ENCODE measurements around the gene TPR. TPM values are rescaled to one million over a fixed set of nuclear protein-coding genes. Genes with fewer than 3 reads are reported as not detected.

The TPR gene
- total and polyA plus RNA-seq, 2 experiments from 2014 or later = 58.4 to 65.1 TPM

DNA sequence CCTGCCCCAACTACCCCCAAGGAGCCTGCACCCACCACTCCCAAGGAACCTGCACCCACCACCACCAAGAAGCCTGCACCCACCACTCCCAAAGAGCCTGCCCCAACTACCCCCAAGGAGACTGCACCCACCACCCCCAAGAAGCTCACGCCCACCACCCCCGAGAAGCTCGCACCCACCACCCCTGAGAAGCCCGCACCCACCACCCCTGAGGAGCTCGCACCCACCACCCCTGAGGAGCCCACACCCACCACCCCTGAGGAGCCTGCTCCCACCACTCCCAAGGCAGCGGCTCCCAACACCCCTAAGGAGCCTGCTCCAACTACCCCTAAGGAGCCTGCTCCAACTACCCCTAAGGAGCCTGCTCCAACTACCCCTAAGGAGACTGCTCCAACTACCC lies 67.6 kb downstream of the TPR start:
- Histone ChIP-seq H3K27me3 (no peaks in the 10 kb centered on the region), H3K4me3 (no peak overlapping the region), H3K9me3 (ENCODE audit: low read depth) (no peaks in the 10 kb centered on the region), H3K79me2 (no peaks in the 10 kb centered on the region), H3K27ac (no peak overlapping the region), H3K4me1 (ENCODE audit: insufficient read depth) (no peaks in the 10 kb centered on the region), H3K4me2 (no peak overlapping the region), H3K36me3 (replicated peaks; ENCODE audit: insufficient read depth, low read depth) (no peaks in the 10 kb centered on the region), H3K9me2 (replicated peaks; ENCODE audit: insufficient read depth) (no peaks in the 10 kb centered on the region), H2AFZ (no peak overlapping the region), H4K20me1 (ENCODE audit: insufficient read depth, poor library complexity, severe bottlenecking) (no peaks in the 10 kb centered on the region)
- 100% methylated on average over 2 of the region's 6 CpGs for WGBS (ENCODE audit: low lambda C conversion rate, missing lambda C conversion rate)
- no peak for DNase-seq (ENCODE audit: low spot score)
- TF ChIP-seq CTCF (IDR thresholded peaks at IDR 0.05; ENCODE audit: poor library complexity) = no peak
- no peak for TF ChIP-seq EZH2phosphoT487 (IDR thresholded peaks at IDR 0.05; ENCODE audit: low read depth, severe bottlenecking, unreplicated experiment)

- H4K20me1 ChIP-seq (ENCODE audit: insufficient read depth, poor library complexity, severe bottlenecking) = no peaks in the 10 kb centered on the region
- no peak overlapping the region for H3K4me2 ChIP-seq
- DNase-seq (ENCODE audit: low spot score) = no peak
- 92% methylated on average over 3 of the region's 3 CpGs for WGBS (ENCODE audit: low lambda C conversion rate, missing lambda C conversion rate)
- no peak for TF ChIP-seq EZH2phosphoT487 (IDR thresholded peaks at IDR 0.05; ENCODE audit: low read depth, severe bottlenecking, unreplicated experiment)
- H3K36me3 ChIP-seq (replicated peaks; ENCODE audit: insufficient read depth, low read depth) = no peaks in the 10 kb centered on the region
- no peak overlapping the region for H3K27ac ChIP-seq
- no peaks in the 10 kb centered on the region for H3K9me2 ChIP-seq (replicated peaks; ENCODE audit: insufficient read depth)
- H3K4me1 ChIP-seq (ENCODE audit: insufficient read depth) = no peaks in the 10 kb centered on the region
- no peaks in the 10 kb centered on the region for H3K79me2 ChIP-seq
- no peaks in the 10 kb centered on the region for H3K9me3 ChIP-seq (ENCODE audit: low read depth)
- no peaks in the 10 kb centered on the region for H3K27me3 ChIP-seq
- H2AFZ ChIP-seq = no peak overlapping the region
- no peak overlapping the region for H3K4me3 ChIP-seq
These were observed 68.5 kb downstream of the TPR start for GRCh38 chr1:186306533-186306932.

- no peak overlapping the region for H2AFZ ChIP-seq
- 53% methylated on average over 6 of the region's 6 CpGs for WGBS (ENCODE audit: low lambda C conversion rate, missing lambda C conversion rate)
- H3K4me2 ChIP-seq = no peak overlapping the region
- DNase-seq (ENCODE audit: low spot score) = peak; percentile 13
- no peaks in the 10 kb centered on the region for H4K20me1 ChIP-seq (ENCODE audit: insufficient read depth, poor library complexity, severe bottlenecking)
- no peak overlapping the region for H3K4me3 ChIP-seq
- no peaks in the 10 kb centered on the region for H3K4me1 ChIP-seq (ENCODE audit: insufficient read depth)
- TF ChIP-seq CTCF (IDR thresholded peaks at IDR 0.05; ENCODE audit: poor library complexity) (peak; percentile 54), EZH2 (IDR thresholded peaks at IDR 0.05; ENCODE audit: borderline replicate concordance) (no peak)
- H3K27me3 ChIP-seq = no peaks in the 10 kb centered on the region
- no peaks in the 10 kb centered on the region for H3K9me2 ChIP-seq (replicated peaks; ENCODE audit: insufficient read depth)
- no peaks in the 10 kb centered on the region for H3K36me3 ChIP-seq (replicated peaks; ENCODE audit: insufficient read depth, low read depth)
- H3K27ac ChIP-seq = no peak overlapping the region
- H3K79me2 ChIP-seq = no peaks in the 10 kb centered on the region
- no peaks in the 10 kb centered on the region for H3K9me3 ChIP-seq (ENCODE audit: low read depth)
These were observed 69.8 kb downstream of the TPR start for GRCh38 chr1:186304982-186305949.

DNA sequence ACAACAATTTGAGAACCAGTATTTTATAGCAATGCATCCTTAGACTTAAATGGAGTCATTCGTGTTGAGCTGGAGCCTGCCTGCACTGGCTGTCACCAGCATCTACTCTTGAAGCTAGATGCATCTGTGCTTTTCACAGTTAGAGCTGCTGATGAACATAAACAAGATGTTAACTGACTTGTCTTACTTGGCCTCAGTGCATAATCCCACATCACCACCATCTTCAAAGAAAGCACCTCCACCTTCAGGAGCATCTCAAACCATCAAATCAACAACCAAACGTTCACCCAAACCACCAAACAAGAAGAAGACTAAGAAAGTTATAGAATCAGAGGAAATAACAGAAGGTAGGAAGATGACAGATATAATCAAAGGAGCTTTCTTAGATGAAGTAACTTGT lies 71.1 kb downstream of the TPR start:
- no peaks in the 10 kb centered on the region for H4K20me1 ChIP-seq (ENCODE audit: insufficient read depth, poor library complexity, severe bottlenecking)
- H3K36me3 ChIP-seq (replicated peaks; ENCODE audit: insufficient read depth, low read depth) = no peaks in the 10 kb centered on the region
- no peaks in the 10 kb centered on the region for H3K4me1 ChIP-seq (ENCODE audit: insufficient read depth)
- H2AFZ ChIP-seq = no peak overlapping the region
- no peak overlapping the region for H3K27ac ChIP-seq
- H3K27me3 ChIP-seq = no peaks in the 10 kb centered on the region
- H3K79me2 ChIP-seq = no peaks in the 10 kb centered on the region
- H3K4me3 ChIP-seq = no peak overlapping the region
- TF ChIP-seq CTCF (IDR thresholded peaks at IDR 0.05; ENCODE audit: poor library complexity) (no peak), EZH2phosphoT487 (IDR thresholded peaks at IDR 0.05; ENCODE audit: low read depth, severe bottlenecking, unreplicated experiment) (no peak), EZH2 (IDR thresholded peaks at IDR 0.05; ENCODE audit: borderline replicate concordance) (no peak)
- no peaks in the 10 kb centered on the region for H3K9me2 ChIP-seq (replicated peaks; ENCODE audit: insufficient read depth)
- DNase-seq (ENCODE audit: low spot score) = no peak
- no peaks in the 10 kb centered on the region for H3K9me3 ChIP-seq (ENCODE audit: low read depth)
- 92% methylated on average over 2 of the region's 2 CpGs for WGBS (ENCODE audit: low lambda C conversion rate, missing lambda C conversion rate)
- no peak overlapping the region for H3K4me2 ChIP-seq

All from hepatocyte (in vitro differentiated cells).